Loucy (cell line): ENCODE results near the gene CSRP1.

Experiments
- H2AFZ ChIP-seq: fragments of 200-600 bp; sonication (generic); 2 replicates; pipeline ENCODE4 v1.6.0; 2016; ENCODE audit warnings: antibody characterized with exemption, mild to moderate bottlenecking, low read length, moderate library complexity
- H3F3A ChIP-seq: fragments of 200-600 bp; 2 replicates; pipeline ENCODE4 v1.6.0; 2016; ENCODE audit warnings: antibody characterized with exemption, low read depth, mild to moderate bottlenecking
- H3K27me3 ChIP-seq: fragments of 200-600 bp; sonication (generic); 2 replicates; pipeline ENCODE4 v1.6.1; 2014; ENCODE audit warnings: low read length, mild to moderate bottlenecking; ENCODE audit not compliant: insufficient read depth, poor library complexity, severe bottlenecking
- H3K36me3 ChIP-seq: fragments of 200-600 bp; sonication (generic); 2 replicates; pipeline ENCODE4 v1.6.1; 2016; ENCODE audit warnings: low read length; ENCODE audit not compliant: insufficient read depth
- H3K4me1 ChIP-seq: fragments of 200-600 bp; sonication (generic); 2 replicates; pipeline ENCODE4 v1.5.1; 2014; ENCODE audit warnings: low read length, mild to moderate bottlenecking; ENCODE audit not compliant: insufficient read depth, poor library complexity, severe bottlenecking
- H3K4me2 ChIP-seq: fragments of 200-600 bp; sonication (generic); 2 replicates; pipeline ENCODE4 v1.6.0; 2014; ENCODE audit warnings: antibody characterized with exemption, low read length, low read depth, mild to moderate bottlenecking; ENCODE audit not compliant: poor library complexity, severe bottlenecking
- H3K4me3 ChIP-seq: fragments of 200-600 bp; sonication (generic); 2 replicates; pipeline ENCODE4 v1.5.1; 2014; ENCODE audit warnings: low read length, mild to moderate bottlenecking, mixed read lengths; ENCODE audit not compliant: poor library complexity, severe bottlenecking
- H3K79me2 ChIP-seq: fragments of 200-600 bp; sonication (generic); 2 replicates; pipeline ENCODE4 v1.6.1; 2014; ENCODE audit warnings: low read length; ENCODE audit not compliant: insufficient read depth
- H3K9ac ChIP-seq: fragments of 200-600 bp; sonication (generic); 2 replicates; pipeline ENCODE4 v1.6.0; 2014; ENCODE audit warnings: mild to moderate bottlenecking, low read depth, low read length, moderate library complexity; ENCODE audit not compliant: poor library complexity, severe bottlenecking
- H3K9me2 ChIP-seq: fragments of 200-600 bp; sonication (generic); replicated peaks from 2 replicates; pipeline ENCODE4 v1.6.1; 2016; ENCODE audit warnings: low read depth, low read length, mixed read lengths
- H3K9me3 ChIP-seq: fragments of 200-600 bp; sonication (generic); 2 replicates; pipeline ENCODE4 v1.6.1; 2014; ENCODE audit warnings: mild to moderate bottlenecking, antibody characterized with exemption, low read length, low read depth; ENCODE audit not compliant: insufficient read depth
- H4K20me1 ChIP-seq: fragments of 200-600 bp; sonication (generic); 2 replicates; pipeline ENCODE4 v1.6.0; 2014; ENCODE audit warnings: antibody characterized with exemption, low read length, mild to moderate bottlenecking; ENCODE audit not compliant: insufficient read depth, poor library complexity, severe bottlenecking
- EZH2phosphoT487 ChIP-seq: fragments of 200-600 bp; IDR thresholded peaks from 2 replicates; pipeline ENCODE4 v1.6.1; 2018; ENCODE audit warnings: antibody characterized with exemption, mild to moderate bottlenecking, moderate library complexity, borderline replicate concordance
- TF ChIP-seq, protein P1 (sequence below): fragments of 200-600 bp; sonication (generic); conservative IDR thresholded peaks from 2 replicates; pipeline ENCODE4 v1.5.1; 2014; ENCODE audit warnings: mild to moderate bottlenecking, antibody characterized with exemption, low read length

The CSRP1 gene

DNA sequence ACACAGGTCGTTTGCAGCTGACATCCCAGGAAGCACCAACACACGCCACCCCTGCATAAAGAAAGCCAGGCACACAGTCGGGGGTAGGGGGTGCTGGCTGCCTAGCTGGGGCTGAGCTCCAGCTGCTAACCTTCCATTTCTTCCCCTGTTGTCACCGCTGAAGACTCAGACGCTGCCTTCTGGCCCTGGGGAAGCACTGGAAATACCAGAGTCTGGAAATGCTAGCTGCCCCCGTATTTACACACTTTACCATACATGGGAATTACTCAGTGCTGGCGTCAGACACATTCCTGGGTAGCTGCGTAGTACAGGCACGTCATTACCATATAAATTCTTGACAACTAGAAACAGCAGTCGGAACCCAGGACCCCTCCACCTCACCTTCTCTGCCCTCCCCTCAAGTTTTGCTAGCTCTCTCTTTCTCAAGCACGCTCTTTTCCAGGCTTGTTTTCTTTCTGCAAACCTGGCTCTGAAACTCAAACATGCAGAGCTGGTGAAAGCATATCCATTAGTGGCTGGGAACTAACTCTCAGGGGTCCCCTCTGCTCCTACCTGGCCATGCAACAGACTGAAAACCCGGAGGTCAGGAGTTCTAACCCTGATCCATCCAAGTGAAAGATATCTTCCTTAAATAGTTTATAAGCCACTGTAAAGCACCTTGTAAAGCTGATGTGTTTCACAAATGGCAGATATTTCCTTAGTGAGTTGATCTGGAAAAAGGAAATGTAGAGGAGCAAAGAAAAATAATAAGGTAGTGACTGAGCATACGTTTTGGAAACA is 3.3 kb downstream of the CSRP1 start:
- H3K9me2 ChIP-seq = no peaks in the 10 kb centered on the region
- no peak for TF ChIP-seq EZH2phosphoT487
- TF ChIP-seq, protein P1, sequence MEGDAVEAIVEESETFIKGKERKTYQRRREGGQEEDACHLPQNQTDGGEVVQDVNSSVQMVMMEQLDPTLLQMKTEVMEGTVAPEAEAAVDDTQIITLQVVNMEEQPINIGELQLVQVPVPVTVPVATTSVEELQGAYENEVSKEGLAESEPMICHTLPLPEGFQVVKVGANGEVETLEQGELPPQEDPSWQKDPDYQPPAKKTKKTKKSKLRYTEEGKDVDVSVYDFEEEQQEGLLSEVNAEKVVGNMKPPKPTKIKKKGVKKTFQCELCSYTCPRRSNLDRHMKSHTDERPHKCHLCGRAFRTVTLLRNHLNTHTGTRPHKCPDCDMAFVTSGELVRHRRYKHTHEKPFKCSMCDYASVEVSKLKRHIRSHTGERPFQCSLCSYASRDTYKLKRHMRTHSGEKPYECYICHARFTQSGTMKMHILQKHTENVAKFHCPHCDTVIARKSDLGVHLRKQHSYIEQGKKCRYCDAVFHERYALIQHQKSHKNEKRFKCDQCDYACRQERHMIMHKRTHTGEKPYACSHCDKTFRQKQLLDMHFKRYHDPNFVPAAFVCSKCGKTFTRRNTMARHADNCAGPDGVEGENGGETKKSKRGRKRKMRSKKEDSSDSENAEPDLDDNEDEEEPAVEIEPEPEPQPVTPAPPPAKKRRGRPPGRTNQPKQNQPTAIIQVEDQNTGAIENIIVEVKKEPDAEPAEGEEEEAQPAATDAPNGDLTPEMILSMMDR = no peak
- no peaks in the 10 kb centered on the region for H3K9me3 ChIP-seq
- H3K4me3 ChIP-seq = peak overlapping the region; percentile 40
- H3F3A ChIP-seq = no peaks in the 10 kb centered on the region
- H2AFZ ChIP-seq = no peak overlapping the region
- H3K36me3 ChIP-seq = no peaks in the 10 kb centered on the region
- H3K4me1 ChIP-seq = peaks cover 51% of the 10 kb centered on the region
- H3K4me2 ChIP-seq = peak overlapping the region; percentile 56
- peaks cover 84% of the 10 kb centered on the region for H3K79me2 ChIP-seq
- no peaks in the 10 kb centered on the region for H3K27me3 ChIP-seq
- peak overlapping the region; percentile 2 for H3K9ac ChIP-seq
- peaks cover 5% of the 10 kb centered on the region for H4K20me1 ChIP-seq

DNA sequence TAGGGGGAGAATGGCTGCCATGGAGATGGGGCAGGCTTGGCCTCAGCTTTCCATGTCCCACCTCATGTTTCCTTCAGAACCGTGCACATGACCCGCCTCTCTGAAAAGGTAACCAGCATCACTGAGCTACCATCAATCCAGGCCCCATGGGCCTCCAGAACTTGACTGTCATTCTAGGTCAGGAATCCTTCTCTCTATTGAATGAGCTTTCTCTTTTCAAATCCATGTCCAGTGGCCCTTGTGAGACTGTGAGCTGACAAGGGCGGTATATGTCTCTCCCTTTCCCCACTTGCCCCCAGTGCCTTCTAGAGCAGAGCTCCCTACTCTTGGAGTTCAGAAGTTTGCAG is 4.4 kb downstream of the CSRP1 start:
- TF ChIP-seq, protein P1 = no peak
- no peak for TF ChIP-seq EZH2phosphoT487
- peak overlapping the region; percentile 56 for H3K4me2 ChIP-seq
- H3K36me3 ChIP-seq = no peaks in the 10 kb centered on the region
- H3K9ac ChIP-seq = peak overlapping the region; percentile 35
- H4K20me1 ChIP-seq = peaks cover 5% of the 10 kb centered on the region
- no peak overlapping the region for H3K4me3 ChIP-seq
- peaks cover 80% of the 10 kb centered on the region for H3K79me2 ChIP-seq
- H3F3A ChIP-seq = no peaks in the 10 kb centered on the region
- no peaks in the 10 kb centered on the region for H3K27me3 ChIP-seq
- H3K4me1 ChIP-seq = peaks cover 47% of the 10 kb centered on the region
- H3K9me2 ChIP-seq = no peaks in the 10 kb centered on the region
- no peak overlapping the region for H2AFZ ChIP-seq
- H3K9me3 ChIP-seq = no peaks in the 10 kb centered on the region

DNA sequence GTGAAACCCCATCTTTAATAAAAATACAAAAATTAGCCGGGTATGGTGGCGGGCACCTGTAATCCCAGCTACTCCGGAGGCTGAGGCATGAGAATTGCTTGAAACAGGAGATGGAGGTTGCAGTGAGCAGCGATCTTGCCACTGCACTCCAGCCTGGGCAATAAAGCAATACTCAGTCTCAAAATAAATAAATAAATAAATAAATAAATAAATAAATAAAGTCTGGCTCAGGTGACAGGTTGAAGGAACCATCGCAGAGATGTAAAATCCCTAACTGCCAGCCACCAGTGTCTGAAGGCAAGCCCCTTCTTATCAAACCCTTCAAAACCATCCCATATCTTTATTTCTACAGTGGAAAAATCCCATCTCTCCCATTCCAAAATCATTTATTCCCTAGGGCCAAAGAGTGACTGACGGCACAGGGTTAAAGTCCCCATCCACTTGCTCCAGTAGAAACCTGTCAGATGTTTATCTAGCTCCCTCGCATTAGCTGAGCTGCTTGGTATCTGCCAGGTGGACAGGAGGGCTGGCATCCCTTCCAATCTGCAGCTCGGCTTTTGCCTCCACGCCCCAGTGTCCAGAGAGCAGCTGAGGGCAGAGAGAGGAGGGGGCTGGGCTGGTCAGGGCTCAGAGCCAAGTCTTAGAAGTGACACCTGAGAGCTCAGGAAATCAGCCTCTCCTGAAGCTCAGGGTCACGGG is 5.0 kb downstream of the CSRP1 start:
- Histone ChIP-seq H3K4me1 (peaks cover 44% of the 10 kb centered on the region), H4K20me1 (peaks cover 5% of the 10 kb centered on the region)

More for the DNA sequence above, 5.0 kb downstream of the CSRP1 start:
- Histone ChIP-seq H3K36me3 (no peaks in the 10 kb centered on the region), H3K27me3 (no peaks in the 10 kb centered on the region), H3K4me3 (no peak overlapping the region), H3K79me2 (peaks cover 77% of the 10 kb centered on the region), H3F3A (no peaks in the 10 kb centered on the region), H2AFZ (no peak overlapping the region), H3K9ac (peak overlapping the region; percentile 35), H3K9me2 (no peaks in the 10 kb centered on the region), H3K4me2 (peak overlapping the region; percentile 56), H3K9me3 (no peaks in the 10 kb centered on the region)
- TF ChIP-seq EZH2phosphoT487 = no peak
- TF ChIP-seq, protein P1 = no peak
